ENCODE measurements around the gene EYS.

- TF ChIP-seq CTCF (IDR thresholded peaks at IDR 0.05; ENCODE audit: low read depth, low read length, poor library complexity, severe bottlenecking) (no peak), EZH2phosphoT487 (IDR thresholded peaks at IDR 0.05; ENCODE audit: borderline replicate concordance, low read length) (no peak)
Observed at GRCh38 chr6:64553249-64553786, 1153.7 kb downstream of the EYS start.
